Panc1 (cell line): ENCODE data around the gene ACAD8.

ENCODE experiments used
- POLR2AphosphoS5 ChIP-seq: IDR thresholded peaks from 2 replicates; pipeline ENCODE4 v1.6.1; 2012; ENCODE audit warnings: mild to moderate bottlenecking, low read depth, low read length, moderate library complexity
- TF ChIP-seq, protein P1 (sequence below): fragments of 450-650 bp; IDR thresholded peaks from 2 replicates; pipeline ENCODE4 v1.5.1; 2017; ENCODE audit warnings: mild to moderate bottlenecking

- TF ChIP-seq, protein P1, sequence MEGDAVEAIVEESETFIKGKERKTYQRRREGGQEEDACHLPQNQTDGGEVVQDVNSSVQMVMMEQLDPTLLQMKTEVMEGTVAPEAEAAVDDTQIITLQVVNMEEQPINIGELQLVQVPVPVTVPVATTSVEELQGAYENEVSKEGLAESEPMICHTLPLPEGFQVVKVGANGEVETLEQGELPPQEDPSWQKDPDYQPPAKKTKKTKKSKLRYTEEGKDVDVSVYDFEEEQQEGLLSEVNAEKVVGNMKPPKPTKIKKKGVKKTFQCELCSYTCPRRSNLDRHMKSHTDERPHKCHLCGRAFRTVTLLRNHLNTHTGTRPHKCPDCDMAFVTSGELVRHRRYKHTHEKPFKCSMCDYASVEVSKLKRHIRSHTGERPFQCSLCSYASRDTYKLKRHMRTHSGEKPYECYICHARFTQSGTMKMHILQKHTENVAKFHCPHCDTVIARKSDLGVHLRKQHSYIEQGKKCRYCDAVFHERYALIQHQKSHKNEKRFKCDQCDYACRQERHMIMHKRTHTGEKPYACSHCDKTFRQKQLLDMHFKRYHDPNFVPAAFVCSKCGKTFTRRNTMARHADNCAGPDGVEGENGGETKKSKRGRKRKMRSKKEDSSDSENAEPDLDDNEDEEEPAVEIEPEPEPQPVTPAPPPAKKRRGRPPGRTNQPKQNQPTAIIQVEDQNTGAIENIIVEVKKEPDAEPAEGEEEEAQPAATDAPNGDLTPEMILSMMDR, result no peak
- TF ChIP-seq POLR2AphosphoS5, result no peak
Observed at GRCh38 chr11:134272381-134273316, 19.3 kb downstream of the ACAD8 start.
